HUDEP-2 (cell line): ENCODE results near the gene IGF1R.
"Not testable (repeated sequence)": the region's sequence is repeated elsewhere in the genome, so short reads cannot be mapped to it uniquely, and the experiment has no call there.

Experiments used
- DNase-seq, 76 experiments: peaks; one replicate each; lab custom pipeline; 2025; ENCODE audit not compliant: unreplicated experiment in 76 of 76; lab: John Stamatoyannopoulos, UW

IGF1R gene

GRCh38 chr15:99004998-99005974, 356.9 kb downstream of the IGF1R start:
- not testable (repeated sequence) for DNase-seq

DNA sequence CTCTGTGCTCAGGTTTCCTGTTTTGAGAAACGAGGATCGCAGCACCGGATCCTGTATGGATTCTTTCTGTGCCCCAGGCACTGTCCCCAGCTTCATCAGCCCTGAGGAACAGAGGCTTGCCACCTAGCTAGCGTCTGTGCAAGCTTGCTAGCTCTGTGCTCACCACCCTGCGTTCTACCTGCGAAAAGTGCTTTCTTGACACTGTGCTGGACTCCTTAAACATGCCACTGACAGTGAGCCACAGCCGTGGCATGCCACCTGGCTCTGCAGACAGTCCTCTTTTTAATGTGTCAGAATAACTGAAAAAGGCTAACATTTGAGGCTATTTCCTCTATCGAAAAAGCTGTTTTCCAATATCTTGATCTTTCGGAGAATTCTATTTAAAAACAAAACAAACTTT, 357.8 kb downstream of the IGF1R start:
- DNase-seq: no peak

GRCh38 chr15:99006904-99007495, 358.7 kb downstream of the IGF1R start:
- no peak for DNase-seq

DNA sequence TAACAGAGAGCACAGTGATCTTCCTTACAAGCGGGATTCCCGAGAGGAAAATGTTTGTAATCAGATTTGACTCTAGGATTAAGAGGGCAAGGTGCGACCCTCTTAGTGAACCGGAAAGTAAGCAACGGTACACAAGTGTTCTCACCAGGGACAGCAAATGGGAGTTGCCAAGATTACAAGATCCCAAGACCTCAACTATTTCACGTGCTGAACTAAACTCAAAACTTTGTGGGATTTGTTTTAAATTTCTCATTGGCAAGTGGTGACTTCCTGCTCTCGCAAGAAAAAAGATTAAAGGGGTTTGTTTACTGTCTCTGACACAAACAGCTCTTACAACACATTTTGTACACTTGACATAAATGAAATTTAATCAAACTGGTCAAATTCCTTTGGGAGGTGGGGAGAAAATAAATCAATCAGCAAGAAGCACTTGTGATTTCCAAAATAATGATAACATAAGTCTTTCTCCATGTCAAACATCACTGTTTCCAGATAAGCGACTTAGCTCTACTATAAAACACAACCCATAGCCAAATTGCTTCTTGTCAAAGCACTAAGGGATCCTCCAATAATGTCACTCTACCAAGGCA, 361.5 kb downstream of the IGF1R start:
- no peak for DNase-seq

DNA sequence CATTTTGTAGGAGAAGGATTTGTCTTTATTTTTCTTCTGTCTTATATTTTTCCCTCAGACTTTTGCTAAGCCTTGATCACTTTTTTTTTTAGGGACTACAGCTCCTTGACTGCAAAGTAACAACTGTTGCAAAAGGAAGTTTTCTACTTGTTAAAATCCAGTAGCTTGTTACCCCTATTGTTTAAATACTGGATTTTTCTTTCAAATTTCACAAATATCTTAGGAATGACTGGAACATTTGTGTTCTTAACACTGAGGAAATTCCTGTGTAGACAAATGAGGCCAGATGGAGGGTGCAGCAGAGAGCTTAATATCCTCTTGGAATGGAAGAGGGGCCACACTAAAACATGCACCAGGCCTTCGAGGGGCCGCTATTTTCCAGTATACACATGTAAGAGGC, 362.4 kb downstream of the IGF1R start:
- no peak for DNase-seq
